Measurements from ENCODE around the gene FAM131B.

- TF ChIP-seq CTCF (optimal IDR thresholded peaks at IDR 0.05 in 1 of 3, IDR thresholded peaks at IDR 0.05 in 1 of 3, conservative IDR thresholded peaks at IDR 0.05 in 1 of 3; ENCODE audit: extremely low read depth in 1 of 3, insufficient read depth in 2 of 3, low read length in 3 of 3) (peak in 2 of 3 experiments; percentile 6 to 16), EZH2 (IDR thresholded peaks at IDR 0.05; ENCODE audit: low read length) (no peak)
Measured at GRCh38 chr7:143329471-143330170, 32.9 kb downstream of the FAM131B start.
